H9 (cell line): ENCODE data around the gene SWAP70. TPM values are rescaled to one million over a fixed set of nuclear protein-coding genes. Genes with fewer than 3 reads are reported as not detected.
A peak's percentile ranks its signal among the peaks of the same experiment; 100 is the strongest.

Source experiments
- DNase-seq: peaks from one replicate; pipeline ENCODE4 v3.0.0-alpha.2; 2017
- H2AFZ ChIP-seq: one replicate; pipeline ENCODE4 v1.6.1; 2013; ENCODE audit warnings: mild to moderate bottlenecking, low read length, control low read depth, moderate library complexity
- H2AK5ac ChIP-seq: 2 replicates; pipeline ENCODE4 v1.6.1; 2013; ENCODE audit warnings: low read length, control low read depth, mixed read lengths; ENCODE audit not compliant: insufficient read length
- H2BK120ac ChIP-seq: one replicate; pipeline ENCODE4 v1.6.1; 2013; ENCODE audit warnings: low read depth, mild to moderate bottlenecking, low read length, control low read depth, inconsistent platforms; ENCODE audit not compliant: poor library complexity, severe bottlenecking
- H2BK12ac ChIP-seq: 2 replicates; pipeline ENCODE4 v1.6.1; 2013; ENCODE audit warnings: low read length, control low read depth, mixed read lengths, low read depth; ENCODE audit not compliant: insufficient read length
- H2BK15ac ChIP-seq: 2 replicates; pipeline ENCODE4 v1.6.1; 2013; ENCODE audit warnings: low read depth, low read length, control low read depth
- H2BK20ac ChIP-seq: one replicate; pipeline ENCODE4 v1.6.1; 2013; ENCODE audit warnings: low read depth, mild to moderate bottlenecking, low read length, control low read depth, inconsistent platforms; ENCODE audit not compliant: poor library complexity, severe bottlenecking
- H2BK5ac ChIP-seq: 2 replicates; pipeline ENCODE4 v1.6.1; 2013; ENCODE audit warnings: low read length, control low read depth, mixed read lengths; ENCODE audit not compliant: insufficient read length
- H3K14ac ChIP-seq: 2 replicates; pipeline ENCODE4 v1.6.1; 2013; ENCODE audit warnings: low read length, control low read depth; ENCODE audit not compliant: insufficient read depth
- H3K18ac ChIP-seq: 2 replicates; pipeline ENCODE4 v1.6.1; 2013; ENCODE audit warnings: low read depth, mild to moderate bottlenecking, mixed read lengths, low read length, control low read depth; ENCODE audit not compliant: insufficient read length
- H3K23ac ChIP-seq: 2 replicates; pipeline ENCODE4 v1.6.1; 2013; ENCODE audit warnings: low read length, control low read depth, mixed read lengths, low read depth; ENCODE audit not compliant: insufficient read length
- H3K23me2 ChIP-seq: 2 replicates; pipeline ENCODE4 v1.6.1; 2013; ENCODE audit warnings: low read depth, mild to moderate bottlenecking, mixed read lengths, low read length, control low read depth; ENCODE audit not compliant: insufficient read length, poor library complexity, severe bottlenecking
- H3K27ac ChIP-seq: 2 replicates; pipeline ENCODE4 v1.5.1; 2013; ENCODE audit warnings: low read length, control low read depth, mixed read lengths, low read depth; ENCODE audit not compliant: insufficient read length
- H3K27me3 ChIP-seq: 2 replicates; pipeline ENCODE4 v1.6.1; 2013; ENCODE audit warnings: low read length, control low read depth, inconsistent platforms; ENCODE audit not compliant: insufficient read depth
- H3K4ac ChIP-seq: 2 replicates; pipeline ENCODE4 v1.6.1; 2013; ENCODE audit warnings: low read depth, mild to moderate bottlenecking, control low read depth, inconsistent platforms, low read length, moderate library complexity
- H3K4me1 ChIP-seq: 2 replicates; pipeline ENCODE4 v1.6.1; 2013; ENCODE audit warnings: low read length, control low read depth, inconsistent platforms; ENCODE audit not compliant: insufficient read depth
- H3K4me2 ChIP-seq: 2 replicates; pipeline ENCODE4 v1.6.1; 2013; ENCODE audit warnings: low read length, control low read depth, mixed read lengths; ENCODE audit not compliant: insufficient read length, insufficient read depth
- H3K56ac ChIP-seq: 2 replicates; pipeline ENCODE4 v1.6.1; 2013; ENCODE audit warnings: low read depth, mild to moderate bottlenecking, mixed read lengths, low read length, control low read depth; ENCODE audit not compliant: insufficient read length
- H3K79me1 ChIP-seq: 2 replicates; pipeline ENCODE4 v1.6.1; 2013; ENCODE audit warnings: low read depth, mild to moderate bottlenecking, moderate library complexity, low read length, control low read depth, inconsistent platforms; ENCODE audit not compliant: insufficient read depth, poor library complexity, severe bottlenecking
- H3K79me2 ChIP-seq: 2 replicates; pipeline ENCODE4 v1.6.1; 2013; ENCODE audit warnings: low read length, control low read depth, inconsistent platforms; ENCODE audit not compliant: insufficient read depth
- H3K9ac ChIP-seq: 2 replicates; pipeline ENCODE4 v1.6.1; 2013; ENCODE audit warnings: low read length, control low read depth, mixed read lengths; ENCODE audit not compliant: insufficient read length; ENCODE audit errors: extremely low read depth
- H3K9me3 ChIP-seq: one replicate; pipeline ENCODE4 v1.6.1; 2013; ENCODE audit warnings: low read depth, low read length, inconsistent platforms; ENCODE audit not compliant: control insufficient read depth
- H3T11ph ChIP-seq: one replicate; pipeline ENCODE4 v1.6.1; 2013; ENCODE audit warnings: mild to moderate bottlenecking, low read length, control low read depth, inconsistent platforms
- H4K20me1 ChIP-seq: one replicate; pipeline ENCODE4 v1.6.1; 2013; ENCODE audit not compliant: control insufficient read depth, insufficient read length, insufficient read depth
- H4K5ac ChIP-seq: 2 replicates; pipeline ENCODE4 v1.6.1; 2013; ENCODE audit warnings: low read depth, mild to moderate bottlenecking, mixed read lengths, low read length, control low read depth; ENCODE audit not compliant: insufficient read length
- H4K8ac ChIP-seq: replicated peaks from 2 replicates; pipeline ENCODE4 v1.6.1; 2013; ENCODE audit warnings: low read length, control low read depth, mixed read lengths, low read depth; ENCODE audit not compliant: insufficient read length
- H4K91ac ChIP-seq: 2 replicates; pipeline ENCODE4 v1.6.1; 2013; ENCODE audit warnings: low read depth, mild to moderate bottlenecking, moderate library complexity, mixed read lengths, low read length, control low read depth; ENCODE audit not compliant: insufficient read length
- H3K27ac Mint-ChIP-seq, 3 experiments: 2 replicates in 2 of 3; 3 replicates in 1 of 3; pipeline ENCODE4 v1.8.0; 2020 to 2021; ENCODE audit warnings: mixed read lengths in 3 of 3, mild to moderate bottlenecking in 1 of 3, moderate library complexity in 1 of 3
- H3K27me3 Mint-ChIP-seq: 2 replicates; pipeline ENCODE4 v1.8.0; 2021; ENCODE audit warnings: low read depth, mild to moderate bottlenecking, moderate library complexity, mixed read lengths
- H3K36me3 Mint-ChIP-seq, 3 experiments: 2 replicates in 2 of 3; 3 replicates in 1 of 3; pipeline ENCODE4 v1.8.0; 2020 to 2021; ENCODE audit warnings: low read depth in 3 of 3, mixed read lengths in 3 of 3; ENCODE audit not compliant: insufficient read depth in 1 of 3
- H3K4me1 Mint-ChIP-seq, 2 experiments: 2 replicates each; pipeline ENCODE4 v1.8.0; 2020; ENCODE audit warnings: mixed read lengths in 2 of 2
- H3K4me3 Mint-ChIP-seq, 2 experiments: 2 replicates in 1 of 2; 3 replicates in 1 of 2; pipeline ENCODE4 v1.8.0; 2020 to 2021; ENCODE audit warnings: mild to moderate bottlenecking in 2 of 2, mixed read lengths in 2 of 2, moderate library complexity in 1 of 2
- H3K9me3 Mint-ChIP-seq, 2 experiments: 2 replicates in 1 of 2; 3 replicates in 1 of 2; pipeline ENCODE4 v1.8.0; 2020; ENCODE audit warnings: mild to moderate bottlenecking in 2 of 2, mixed read lengths in 2 of 2, moderate library complexity in 1 of 2
- CTCF ChIP-seq: fragments of 200-600 bp; sonication (generic); conservative IDR thresholded peaks from 3 replicates; pipeline ENCODE4 v1.8.0; 2021; ENCODE audit warnings: antibody characterized with exemption, mild to moderate bottlenecking
- WGBS: extraction: QIAGEN DNeasy Blood & Tissue Kit; methylation state at CpG from one replicate; pipeline ENCODE4 v1.1.7; 2013; ENCODE audit warnings: missing lambda C conversion rate, low lambda C conversion rate, mixed read lengths; ENCODE audit not compliant: insufficient read length; ENCODE audit errors: extremely low coverage; 5-methylcytosine and 5-hydroxymethylcytosine counted together
- total RNA-seq: library from RNA; stranded (reverse); gene quantifications from 2 replicates; pipeline ENCODE4 v1.2.1, GENCODE V29; 2021

SWAP70 gene
- total RNA-seq, 1 experiment from 2014 or later: 34.4 TPM

- Histone ChIP-seq H3T11ph (no peak overlapping the region), H3K79me1 (no peaks in the 10 kb centered on the region), H3K14ac (no peak overlapping the region), H3K27ac (no peak overlapping the region), H3K23ac (no peak overlapping the region), H3K23me2 (no peaks in the 10 kb centered on the region), H3K4ac (no peak overlapping the region), H2BK15ac (no peak overlapping the region), H3K9me3 (no peaks in the 10 kb centered on the region), H4K20me1 (no peaks in the 10 kb centered on the region), H3K79me2 (peaks cover 4% of the 10 kb centered on the region; the same call in 1 of the 2 replicates), H4K8ac (no peak overlapping the region), H3K9ac (no peak overlapping the region), H2BK5ac (no peak overlapping the region), H2BK12ac (no peak overlapping the region), H2BK20ac (no peak overlapping the region), H3K18ac (no peak overlapping the region), H2AK5ac (no peak overlapping the region), H3K4me1 (peaks cover 7% of the 10 kb centered on the region; the same call in 1 of the 2 replicates), H3K56ac (no peak overlapping the region), H2AFZ (no peak overlapping the region), H4K91ac (no peak overlapping the region), H2BK120ac (no peak overlapping the region), H3K4me2 (no peak overlapping the region), H4K5ac (no peak overlapping the region), H3K27me3 (no peaks in the 10 kb centered on the region)
- DNase-seq: no peak
- Mint-ChIP-seq H3K4me1 (peaks cover 18 to 21% of the 10 kb centered on the region in 2 experiments), H3K36me3 (peaks cover 17 to 32% (median 30%) of the 10 kb centered on the region in 3 experiments), H3K27ac (peak overlapping the region in 2 of 3 experiments; percentile 25 to 82; a peak in 1 of 7 replicates), H3K4me3 (no peak overlapping the region), H3K9me3 (peaks cover 0 to 3% of the 10 kb centered on the region in 2 experiments; a peak in 2 of 5 replicates), H3K27me3 (no peaks in the 10 kb centered on the region; the same call in 1 of the 2 replicates)
- no CpG with 5 or more reads among the region's 2 CpGs for WGBS
- no peak for TF ChIP-seq CTCF
Measured at GRCh38 chr11:9692691-9693090, 28.8 kb downstream of the SWAP70 start.
